ENCODE measurements around the gene CTU1. TPM values are rescaled to one million over a fixed set of nuclear protein-coding genes. Genes with fewer than 3 reads are reported as not detected.

The CTU1 gene
- total RNA-seq, 2 donors from 2014 or later: 18.7 to 21.4 TPM

GRCh38 chr19:51084505-51084904, 23.7 kb downstream of the CTU1 start:
- intact Hi-C loops (cut with DNase I): no loop called here
- WGBS: 78% methylated on average over 7 of the region's 7 CpGs
- Histone ChIP-seq H3K9me3 (no peaks in the 10 kb centered on the region), H3K27me3 (replicated peaks; ENCODE audit: insufficient read depth) (no peaks in the 10 kb centered on the region), H3K4me3 (no peak overlapping the region), H3K27ac (no peak overlapping the region), H3K4me1 (replicated peaks) (no peaks in the 10 kb centered on the region), H3K36me3 (no peaks in the 10 kb centered on the region)
- no peak for DNase-seq (ENCODE audit: low spot score)
- no peak for TF ChIP-seq POLR2A (IDR thresholded peaks at IDR 0.05)
- TF ChIP-seq, protein P1, sequence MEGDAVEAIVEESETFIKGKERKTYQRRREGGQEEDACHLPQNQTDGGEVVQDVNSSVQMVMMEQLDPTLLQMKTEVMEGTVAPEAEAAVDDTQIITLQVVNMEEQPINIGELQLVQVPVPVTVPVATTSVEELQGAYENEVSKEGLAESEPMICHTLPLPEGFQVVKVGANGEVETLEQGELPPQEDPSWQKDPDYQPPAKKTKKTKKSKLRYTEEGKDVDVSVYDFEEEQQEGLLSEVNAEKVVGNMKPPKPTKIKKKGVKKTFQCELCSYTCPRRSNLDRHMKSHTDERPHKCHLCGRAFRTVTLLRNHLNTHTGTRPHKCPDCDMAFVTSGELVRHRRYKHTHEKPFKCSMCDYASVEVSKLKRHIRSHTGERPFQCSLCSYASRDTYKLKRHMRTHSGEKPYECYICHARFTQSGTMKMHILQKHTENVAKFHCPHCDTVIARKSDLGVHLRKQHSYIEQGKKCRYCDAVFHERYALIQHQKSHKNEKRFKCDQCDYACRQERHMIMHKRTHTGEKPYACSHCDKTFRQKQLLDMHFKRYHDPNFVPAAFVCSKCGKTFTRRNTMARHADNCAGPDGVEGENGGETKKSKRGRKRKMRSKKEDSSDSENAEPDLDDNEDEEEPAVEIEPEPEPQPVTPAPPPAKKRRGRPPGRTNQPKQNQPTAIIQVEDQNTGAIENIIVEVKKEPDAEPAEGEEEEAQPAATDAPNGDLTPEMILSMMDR (IDR thresholded peaks at IDR 0.05): no peak
- no peak for TF ChIP-seq POLR2AphosphoS5 (IDR thresholded peaks at IDR 0.05)

- Histone ChIP-seq H3K36me3 (no peaks in the 10 kb centered on the region), H3K9me3 (no peaks in the 10 kb centered on the region), H3K27me3 (replicated peaks; ENCODE audit: insufficient read depth) (no peaks in the 10 kb centered on the region), H3K4me3 (no peak overlapping the region), H3K27ac (no peak overlapping the region), H3K4me1 (replicated peaks) (no peaks in the 10 kb centered on the region)
- DNase-seq (ENCODE audit: low spot score): no peak
- TF ChIP-seq POLR2A (IDR thresholded peaks at IDR 0.05) (no peak), POLR2AphosphoS5 (IDR thresholded peaks at IDR 0.05) (no peak)
- TF ChIP-seq, protein P1 (IDR thresholded peaks at IDR 0.05): no peak
- 92% methylated on average over 14 of the region's 14 CpGs for WGBS
- intact Hi-C loops (cut with DNase I): no loop called here
Observed at GRCh38 chr19:51083783-51084182, 24.4 kb downstream of the CTU1 start.

GRCh38 chr19:51083181-51083580, 25.0 kb downstream of the CTU1 start:
- Histone ChIP-seq H3K4me1 (replicated peaks) (no peaks in the 10 kb centered on the region), H3K9me3 (no peaks in the 10 kb centered on the region), H3K4me3 (no peak overlapping the region), H3K27me3 (replicated peaks; ENCODE audit: insufficient read depth) (no peaks in the 10 kb centered on the region), H3K27ac (no peak overlapping the region), H3K36me3 (no peaks in the 10 kb centered on the region)
- intact Hi-C loops (cut with DNase I): no loop called here
- DNase-seq (ENCODE audit: low spot score): no peak
- WGBS: 51% methylated on average over 4 of the region's 4 CpGs
- TF ChIP-seq, protein P1 (IDR thresholded peaks at IDR 0.05): no peak

DNA sequence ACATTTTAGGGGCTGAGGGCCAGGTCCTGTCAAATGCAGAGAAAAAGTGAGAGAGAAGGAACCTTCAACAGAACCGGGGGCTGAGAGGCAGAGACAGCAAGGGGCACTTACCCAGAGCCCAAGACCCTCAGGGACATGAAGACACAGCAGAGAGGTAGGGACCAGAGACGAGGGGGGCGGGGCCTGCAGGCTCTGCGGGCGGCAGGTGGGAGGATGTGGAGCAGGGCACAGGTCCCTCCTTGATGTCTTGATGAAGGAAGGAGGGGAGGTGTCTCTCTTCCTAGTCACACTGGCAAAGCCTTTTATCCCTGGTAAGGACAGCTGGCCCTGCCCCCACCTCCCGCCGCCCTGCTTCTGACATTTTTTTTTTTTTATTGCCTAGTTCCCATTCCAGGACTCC, 25.6 kb downstream of the CTU1 start, which contains the start of gene KLK14:
TSS of gene KLK14 (minus strand) at position 277 of the 400 bp plus-strand sequence. CDS start at position 4, 273 bp downstream.
- TF ChIP-seq, protein P1 (IDR thresholded peaks at IDR 0.05): no peak
- no peak for TF ChIP-seq POLR2A (IDR thresholded peaks at IDR 0.05)
- no peak for DNase-seq (ENCODE audit: low spot score)
- Histone ChIP-seq H3K9me3 (no peaks in the 10 kb centered on the region), H3K4me1 (replicated peaks) (no peaks in the 10 kb centered on the region), H3K4me3 (no peak within 1 kb of the TSS), H3K27me3 (replicated peaks; ENCODE audit: insufficient read depth) (no peaks in the 10 kb centered on the region), H3K36me3 (no peaks in the 10 kb centered on the region), H3K27ac (no peak within 1 kb of the TSS)
- intact Hi-C loops (cut with DNase I): no loop called here
- WGBS: 11% methylated on average over 7 of the region's 7 CpGs

- 93% methylated on average over 14 of the region's 14 CpGs for WGBS
- TF ChIP-seq, protein P1 (IDR thresholded peaks at IDR 0.05): no peak
- no peak for TF ChIP-seq POLR2A (IDR thresholded peaks at IDR 0.05)
- TF ChIP-seq POLR2AphosphoS5 (IDR thresholded peaks at IDR 0.05): no peak
- H3K27me3 ChIP-seq (replicated peaks; ENCODE audit: insufficient read depth): no peaks in the 10 kb centered on the region
- no peaks in the 10 kb centered on the region for H3K9me3 ChIP-seq
- H3K36me3 ChIP-seq: no peaks in the 10 kb centered on the region
- intact Hi-C loops (cut with DNase I): no loop called here
- no peak overlapping the region for H3K4me3 ChIP-seq
- no peaks in the 10 kb centered on the region for H3K4me1 ChIP-seq (replicated peaks)
- DNase-seq (ENCODE audit: low spot score): no peak
- no peak overlapping the region for H3K27ac ChIP-seq
Observed at GRCh38 chr19:51081476-51081875, 26.7 kb downstream of the CTU1 start.

Measured in prostate gland (tissue), 2 donors.